SH-SY5Y (cell line): ENCODE results near the gene OR52B6.

ENCODE experiments used
- GATA2 ChIP-seq: IDR thresholded peaks from 2 replicates; pipeline ENCODE4 v1.6.1; 2011; ENCODE audit warnings: mild to moderate bottlenecking, low read depth, low read length
- GATA3 ChIP-seq: IDR thresholded peaks from 2 replicates; pipeline ENCODE4 v1.6.1; 2011; ENCODE audit warnings: low read depth, mild to moderate bottlenecking, low read length, moderate library complexity

DNA sequence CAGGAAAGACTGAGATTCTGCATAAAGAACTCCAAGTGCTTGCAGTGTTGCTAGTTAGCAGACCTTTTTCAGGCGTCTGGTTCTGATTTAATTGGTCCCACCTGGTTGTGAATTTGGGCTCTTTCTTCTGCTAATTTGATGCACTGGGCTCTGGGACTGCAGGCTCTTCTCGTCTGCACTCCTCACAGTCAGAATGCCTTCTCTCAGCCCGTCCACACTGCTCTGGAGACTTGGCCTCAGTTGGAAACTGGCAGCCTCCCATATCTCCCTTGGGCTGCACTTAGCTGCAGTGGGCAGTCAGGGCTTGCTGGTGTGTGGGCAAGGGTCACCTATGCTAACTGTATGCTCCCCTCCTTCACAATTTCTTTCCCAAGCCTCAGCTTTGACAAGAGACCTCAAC is 17.3 kb downstream of the OR52B6 start:
- TF ChIP-seq GATA2 (no peak), GATA3 (no peak)
